Prostate gland (tissue), 2 donors: ENCODE measurements around the gene ARHGEF25.

Experiments
- POLR2A ChIP-seq: fragments of 450-650 bp; IDR thresholded peaks from one replicate; pipeline ENCODE4 v1.6.1; 2016; ENCODE audit warnings: antibody characterized with exemption, mild to moderate bottlenecking
- POLR2AphosphoS5 ChIP-seq: sonication (generic); formaldehyde crosslinking; IDR thresholded peaks from one replicate; pipeline ENCODE4 v1.6.1; 2017; ENCODE audit warnings: antibody characterized with exemption
- TF ChIP-seq, protein P1 (sequence below), 4 experiments: fragments of 200-600 bp in 2 of 4; fragments of 450-650 bp in 2 of 4; sonication (generic) in 2 of 4; IDR thresholded peaks; 1 replicate in 3 of 4; 2 replicates in 1 of 4; pipeline ENCODE4 v1.5.1; 2016 to 2019; ENCODE audit warnings: antibody characterized with exemption in 4 of 4, mild to moderate bottlenecking in 2 of 4, moderate library complexity in 2 of 4

DNA sequence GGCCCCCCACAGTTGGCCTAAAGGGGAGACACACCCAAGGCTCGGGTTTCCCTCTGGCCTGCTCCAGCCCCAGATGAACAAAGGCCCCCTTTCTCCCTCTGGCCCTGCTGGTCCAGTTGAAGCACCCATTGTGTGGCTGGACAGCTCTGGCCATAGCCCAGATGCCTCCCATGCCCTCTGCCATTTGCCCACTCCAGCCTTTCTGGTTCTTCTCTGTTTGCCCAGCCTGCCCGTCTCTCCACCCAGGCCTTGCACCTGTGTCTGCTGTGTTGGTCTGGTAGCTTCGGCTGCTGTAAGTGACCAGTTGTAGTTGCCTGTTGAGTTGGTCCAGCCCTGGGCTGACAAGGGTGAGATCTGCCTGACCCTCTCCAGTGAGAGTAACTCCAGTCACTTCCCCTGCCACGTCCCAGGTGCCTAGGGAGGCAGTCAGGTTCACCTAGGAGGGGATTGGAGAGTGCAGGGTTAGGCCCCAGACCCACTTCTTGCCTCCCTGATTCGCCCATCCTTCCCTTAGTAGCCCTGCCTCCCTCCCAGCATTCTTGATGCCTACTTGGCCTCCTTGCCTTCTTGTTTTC lies 18.7 kb downstream of the ARHGEF25 start:
- TF ChIP-seq, protein P1, sequence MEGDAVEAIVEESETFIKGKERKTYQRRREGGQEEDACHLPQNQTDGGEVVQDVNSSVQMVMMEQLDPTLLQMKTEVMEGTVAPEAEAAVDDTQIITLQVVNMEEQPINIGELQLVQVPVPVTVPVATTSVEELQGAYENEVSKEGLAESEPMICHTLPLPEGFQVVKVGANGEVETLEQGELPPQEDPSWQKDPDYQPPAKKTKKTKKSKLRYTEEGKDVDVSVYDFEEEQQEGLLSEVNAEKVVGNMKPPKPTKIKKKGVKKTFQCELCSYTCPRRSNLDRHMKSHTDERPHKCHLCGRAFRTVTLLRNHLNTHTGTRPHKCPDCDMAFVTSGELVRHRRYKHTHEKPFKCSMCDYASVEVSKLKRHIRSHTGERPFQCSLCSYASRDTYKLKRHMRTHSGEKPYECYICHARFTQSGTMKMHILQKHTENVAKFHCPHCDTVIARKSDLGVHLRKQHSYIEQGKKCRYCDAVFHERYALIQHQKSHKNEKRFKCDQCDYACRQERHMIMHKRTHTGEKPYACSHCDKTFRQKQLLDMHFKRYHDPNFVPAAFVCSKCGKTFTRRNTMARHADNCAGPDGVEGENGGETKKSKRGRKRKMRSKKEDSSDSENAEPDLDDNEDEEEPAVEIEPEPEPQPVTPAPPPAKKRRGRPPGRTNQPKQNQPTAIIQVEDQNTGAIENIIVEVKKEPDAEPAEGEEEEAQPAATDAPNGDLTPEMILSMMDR (IDR thresholded peaks at IDR 0.05): no peak
- TF ChIP-seq POLR2A (no peak), POLR2AphosphoS5 (no peak)
